GM13977 (cell line): ENCODE measurements around the gene AFTPH.

ENCODE experiments used
- DNase-seq: peaks from one replicate; pipeline ENCODE4 v3.0.0; 2012; ENCODE audit warnings: low spot score
- CTCF ChIP-seq: IDR thresholded peaks from 2 replicates; pipeline ENCODE4 v1.5.1; 2012; ENCODE audit warnings: mild to moderate bottlenecking, control low read depth; ENCODE audit not compliant: insufficient read depth; ENCODE audit errors: extremely low read depth, missing control alignments
- in situ Hi-C: fragments of 300-500 bp; cut with MboI; formaldehyde crosslinking; loops from one replicate; pipeline ENCODE4 v1.12.0; 2022; ENCODE audit warnings: low sequenced_read_pairs, low pct_unique_long_range_greater_than_20kb, mixed read lengths, inconsistent platforms; ENCODE audit not compliant: unreplicated experiment

Gene AFTPH

GRCh38 chr2:64488050-64488974 is 35.8 kb upstream of the AFTPH start:
- in situ Hi-C loops: loop anchor here (10.0 kb wide), 2 partner anchors 164 to 434 kb away; no protein-coding TSS in a partner anchor
- peak; percentile 75 for DNase-seq
- TF ChIP-seq CTCF: peak; percentile 87

- TF ChIP-seq CTCF: no peak
- in situ Hi-C loops: loop anchor here (10.0 kb wide), 2 partner anchors 164 to 434 kb away; no protein-coding TSS in a partner anchor
- DNase-seq: no peak
Observed at GRCh38 chr2:64489081-64489751, 34.9 kb upstream of the AFTPH start.

- TF ChIP-seq CTCF: no peak
- DNase-seq: no peak
- in situ Hi-C loops: no loop called here
Observed at GRCh38 chr2:64491426-64491825, 32.7 kb upstream of the AFTPH start.

- no peak for DNase-seq
- in situ Hi-C loops: no loop called here
- no peak for TF ChIP-seq CTCF
Observed at GRCh38 chr2:64492272-64492671, 31.9 kb upstream of the AFTPH start.

GRCh38 chr2:64492821-64493220 is 31.3 kb upstream of the AFTPH start:
- no peak for TF ChIP-seq CTCF
- DNase-seq: no peak
- in situ Hi-C loops: no loop called here

GRCh38 chr2:64493788-64494187 is 30.3 kb upstream of the AFTPH start:
- no peak for TF ChIP-seq CTCF
- DNase-seq: no peak
- in situ Hi-C loops: no loop called here
